ENCODE measurements around the gene POC1B.

POC1B gene

DNA sequence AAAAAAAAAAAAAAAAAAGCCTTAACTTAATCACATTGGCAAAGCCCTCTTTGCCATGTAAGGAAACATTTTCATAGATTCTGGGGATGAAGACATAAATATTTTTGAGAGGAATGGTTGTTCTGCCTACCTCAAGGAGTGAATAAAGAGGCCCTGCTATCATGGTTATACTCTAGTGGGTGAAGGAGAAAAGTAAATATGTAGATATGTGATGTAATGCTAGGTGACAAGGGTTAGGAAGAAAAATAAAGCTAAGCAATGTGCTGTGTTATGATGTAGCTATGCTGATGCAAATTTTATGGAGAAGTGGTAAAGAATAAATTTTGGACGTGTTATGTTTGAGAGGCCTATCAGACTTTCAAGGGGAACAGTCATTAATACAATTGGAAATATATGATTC, 93.5 kb downstream of the POC1B start:
- WGBS (ENCODE audit: extremely low coverage, insufficient coverage, low lambda C conversion rate) = 100% methylated on average over 1 of the region's 1 CpG
- no peaks in the 10 kb centered on the region for H3K27me3 ChIP-seq (ENCODE audit: insufficient read depth, low read length, poor library complexity)

GRCh38 chr12:89429528-89429927, 96.3 kb downstream of the POC1B start:
- Histone ChIP-seq H2BK15ac (replicated peaks; ENCODE audit: low read depth) (no peak overlapping the region), H3K27me3 (ENCODE audit: insufficient read depth, low read length, poor library complexity) (no peaks in the 10 kb centered on the region), H3K36me3 (ENCODE audit: control insufficient read depth, insufficient read depth, low read length) (no peaks in the 10 kb centered on the region), H3K79me2 (ENCODE audit: control insufficient read depth, insufficient read depth, low read length) (no peaks in the 10 kb centered on the region), H2AK5ac (ENCODE audit: low read length) (no peak overlapping the region), H3K27ac (ENCODE audit: low read depth, low read length) (no peak overlapping the region), H3K79me1 (ENCODE audit: low read length) (no peaks in the 10 kb centered on the region), H2BK120ac (ENCODE audit: low read depth, low read length) (no peak overlapping the region), H3K4me3 (ENCODE audit: low read length) (no peak overlapping the region), H2BK5ac (ENCODE audit: low read length) (no peak overlapping the region), H3K56ac (ENCODE audit: low read length) (no peak overlapping the region), H3K9ac (ENCODE audit: low read length) (no peak overlapping the region), H3K4me1 (ENCODE audit: control insufficient read depth, low read depth, low read length) (no peaks in the 10 kb centered on the region), H3K23ac (ENCODE audit: low read length) (no peak overlapping the region), H4K8ac (ENCODE audit: low read depth, low read length) (no peak overlapping the region), H3K18ac (ENCODE audit: low read length) (no peak overlapping the region), H3K4ac (ENCODE audit: low read depth, low read length) (no peak overlapping the region), H3K4me2 (ENCODE audit: low read length) (no peak overlapping the region), H4K5ac (ENCODE audit: low read length) (no peak overlapping the region)
- no CpG with 5 or more reads among the region's 3 CpGs for WGBS (ENCODE audit: extremely low coverage, insufficient coverage, low lambda C conversion rate)
- no peak for DNase-seq

More for the DNA sequence above, 93.5 kb downstream of the POC1B start:
- Histone ChIP-seq H3K79me2 (ENCODE audit: control insufficient read depth, insufficient read depth, low read length) (no peaks in the 10 kb centered on the region), H2BK15ac (replicated peaks; ENCODE audit: low read depth) (no peak overlapping the region), H3K56ac (ENCODE audit: low read length) (no peak overlapping the region), H3K36me3 (ENCODE audit: control insufficient read depth, insufficient read depth, low read length) (no peaks in the 10 kb centered on the region), H4K5ac (ENCODE audit: low read length) (no peak overlapping the region), H3K9ac (ENCODE audit: low read length) (no peak overlapping the region), H2AK5ac (ENCODE audit: low read length) (no peak overlapping the region), H3K23ac (ENCODE audit: low read length) (no peak overlapping the region), H3K27ac (ENCODE audit: low read depth, low read length) (no peak overlapping the region), H3K4me3 (ENCODE audit: low read length) (no peak overlapping the region), H3K79me1 (ENCODE audit: low read length) (no peaks in the 10 kb centered on the region), H4K8ac (ENCODE audit: low read depth, low read length) (no peak overlapping the region), H3K4me2 (ENCODE audit: low read length) (no peak overlapping the region), H3K4ac (ENCODE audit: low read depth, low read length) (no peak overlapping the region), H2BK5ac (ENCODE audit: low read length) (no peak overlapping the region), H3K18ac (ENCODE audit: low read length) (no peak overlapping the region), H2BK120ac (ENCODE audit: low read depth, low read length) (no peak overlapping the region), H3K4me1 (ENCODE audit: control insufficient read depth, low read depth, low read length) (no peaks in the 10 kb centered on the region)
- no peak for DNase-seq

- H2BK120ac ChIP-seq (ENCODE audit: low read depth, low read length) = no peak overlapping the region
- H3K4me2 ChIP-seq (ENCODE audit: low read length) = no peak overlapping the region
- H3K27me3 ChIP-seq (ENCODE audit: insufficient read depth, low read length, poor library complexity) = no peaks in the 10 kb centered on the region
- H2BK5ac ChIP-seq (ENCODE audit: low read length) = no peak overlapping the region
- H3K23ac ChIP-seq (ENCODE audit: low read length) = no peak overlapping the region
- no peak overlapping the region for H4K8ac ChIP-seq (ENCODE audit: low read depth, low read length)
- H4K5ac ChIP-seq (ENCODE audit: low read length) = no peak overlapping the region
- no peak overlapping the region for H3K9ac ChIP-seq (ENCODE audit: low read length)
- H3K27ac ChIP-seq (ENCODE audit: low read depth, low read length) = no peak overlapping the region
- no peak overlapping the region for H3K4me3 ChIP-seq (ENCODE audit: low read length)
- H3K56ac ChIP-seq (ENCODE audit: low read length) = no peak overlapping the region
- no peak overlapping the region for H3K4ac ChIP-seq (ENCODE audit: low read depth, low read length)
- no peak for DNase-seq
- whole genome bisulfite sequencing (ENCODE audit: extremely low coverage, insufficient coverage, low lambda C conversion rate) = no CpG with 5 or more reads among the region's 3 CpGs
- no peak overlapping the region for H3K18ac ChIP-seq (ENCODE audit: low read length)
- no peak overlapping the region for H2AK5ac ChIP-seq (ENCODE audit: low read length)
- H3K79me2 ChIP-seq (ENCODE audit: control insufficient read depth, insufficient read depth, low read length) = no peaks in the 10 kb centered on the region
- no peaks in the 10 kb centered on the region for H3K79me1 ChIP-seq (ENCODE audit: low read length)
- no peaks in the 10 kb centered on the region for H3K4me1 ChIP-seq (ENCODE audit: control insufficient read depth, low read depth, low read length)
- H3K36me3 ChIP-seq (ENCODE audit: control insufficient read depth, insufficient read depth, low read length) = no peaks in the 10 kb centered on the region
- no peak overlapping the region for H2BK15ac ChIP-seq (replicated peaks; ENCODE audit: low read depth)
These were observed 98.2 kb downstream of the POC1B start for GRCh38 chr12:89427508-89428156.

- DNase-seq = no peak
- peaks cover 8% of the 10 kb centered on the region for H3K4me1 ChIP-seq (ENCODE audit: control insufficient read depth, low read depth, low read length)
- H2BK5ac ChIP-seq (ENCODE audit: low read length) = no peak overlapping the region
These were observed 101.0 kb downstream of the POC1B start for GRCh38 chr12:89424846-89425245.

GRCh38 chr12:89424389-89424788, 101.5 kb downstream of the POC1B start:
- H3K23ac ChIP-seq (ENCODE audit: low read length) = no peak overlapping the region
- H3K79me2 ChIP-seq (ENCODE audit: control insufficient read depth, insufficient read depth, low read length) = no peaks in the 10 kb centered on the region
- no peak overlapping the region for H4K5ac ChIP-seq (ENCODE audit: low read length)
- no peak overlapping the region for H2AK5ac ChIP-seq (ENCODE audit: low read length)
- no peak overlapping the region for H3K9ac ChIP-seq (ENCODE audit: low read length)
- H2BK120ac ChIP-seq (ENCODE audit: low read depth, low read length) = no peak overlapping the region
- H3K27ac ChIP-seq (ENCODE audit: low read depth, low read length) = no peak overlapping the region
- DNase-seq = no peak
- no peaks in the 10 kb centered on the region for H3K27me3 ChIP-seq (ENCODE audit: insufficient read depth, low read length, poor library complexity)
- no peak overlapping the region for H3K56ac ChIP-seq (ENCODE audit: low read length)
- no peak overlapping the region for H3K4ac ChIP-seq (ENCODE audit: low read depth, low read length)
- H3K79me1 ChIP-seq (ENCODE audit: low read length) = no peaks in the 10 kb centered on the region
- no peak overlapping the region for H4K8ac ChIP-seq (ENCODE audit: low read depth, low read length)
- no peak overlapping the region for H3K4me2 ChIP-seq (ENCODE audit: low read length)
- H3K36me3 ChIP-seq (ENCODE audit: control insufficient read depth, insufficient read depth, low read length) = no peaks in the 10 kb centered on the region
- H3K4me3 ChIP-seq (ENCODE audit: low read length) = no peak overlapping the region
- H2BK15ac ChIP-seq (replicated peaks; ENCODE audit: low read depth) = no peak overlapping the region
- H3K4me1 ChIP-seq (ENCODE audit: control insufficient read depth, low read depth, low read length) = peaks cover 8% of the 10 kb centered on the region
- H2BK5ac ChIP-seq (ENCODE audit: low read length) = no peak overlapping the region
- H3K18ac ChIP-seq (ENCODE audit: low read length) = no peak overlapping the region

More at GRCh38 chr12:89424846-89425245, 101.0 kb downstream of the POC1B start:
- no peak overlapping the region for H2BK15ac ChIP-seq (replicated peaks; ENCODE audit: low read depth)
- no peak overlapping the region for H3K4ac ChIP-seq (ENCODE audit: low read depth, low read length)
- H3K27me3 ChIP-seq (ENCODE audit: insufficient read depth, low read length, poor library complexity) = no peaks in the 10 kb centered on the region
- no peak overlapping the region for H4K8ac ChIP-seq (ENCODE audit: low read depth, low read length)
- no CpG with 5 or more reads among the region's 2 CpGs for WGBS (ENCODE audit: extremely low coverage, insufficient coverage, low lambda C conversion rate)
- no peaks in the 10 kb centered on the region for H3K79me2 ChIP-seq (ENCODE audit: control insufficient read depth, insufficient read depth, low read length)
- no peak overlapping the region for H3K4me2 ChIP-seq (ENCODE audit: low read length)
- no peaks in the 10 kb centered on the region for H3K79me1 ChIP-seq (ENCODE audit: low read length)
- no peak overlapping the region for H3K18ac ChIP-seq (ENCODE audit: low read length)
- H3K9ac ChIP-seq (ENCODE audit: low read length) = no peak overlapping the region
- no peak overlapping the region for H3K4me3 ChIP-seq (ENCODE audit: low read length)
- no peak overlapping the region for H2AK5ac ChIP-seq (ENCODE audit: low read length)
- no peak overlapping the region for H3K56ac ChIP-seq (ENCODE audit: low read length)
- H3K23ac ChIP-seq (ENCODE audit: low read length) = no peak overlapping the region
- no peak overlapping the region for H4K5ac ChIP-seq (ENCODE audit: low read length)
- no peak overlapping the region for H3K27ac ChIP-seq (ENCODE audit: low read depth, low read length)
- H3K36me3 ChIP-seq (ENCODE audit: control insufficient read depth, insufficient read depth, low read length) = no peaks in the 10 kb centered on the region
- H2BK120ac ChIP-seq (ENCODE audit: low read depth, low read length) = no peak overlapping the region
